ENCODE results near the gene UPF1. TPM values are rescaled to one million over a fixed set of nuclear protein-coding genes. Genes with fewer than 3 reads are reported as not detected.

The UPF1 gene
- polyA plus RNA-seq, 1 of the 3 experiments (the other 2 are of a cell fraction), result 33.3 TPM

GRCh38 chr19:18784786-18785120 is 47.0 kb upstream of the UPF1 start (continued):
- no peak for TF ChIP-seq CTCF (IDR thresholded peaks at IDR 0.05)
- no peak for TF ChIP-seq TEAD4 (IDR thresholded peaks at IDR 0.05; ENCODE audit: borderline replicate concordance, insufficient read depth)
- no peak for TF ChIP-seq EP300 (IDR thresholded peaks at IDR 0.05; ENCODE audit: borderline replicate concordance in 1 of 2, low read depth in 1 of 2, low read length in 1 of 2)
- TF ChIP-seq SMC3 (IDR thresholded peaks at IDR 0.05; ENCODE audit: low read depth, low read length), result no peak
- no peak for TF ChIP-seq NRF1 (IDR thresholded peaks at IDR 0.05; ENCODE audit: low read depth, low read length)
- TF ChIP-seq TCF12 (IDR thresholded peaks at IDR 0.05), result no peak
- no peak for TF ChIP-seq RAD21 (IDR thresholded peaks at IDR 0.05; ENCODE audit: low read length)
- TF ChIP-seq RCOR1 (IDR thresholded peaks at IDR 0.05; ENCODE audit: low read length), result no peak
- TF ChIP-seq RXRA (IDR thresholded peaks at IDR 0.05; ENCODE audit: borderline replicate concordance, low read depth), result no peak

GRCh38 chr19:18785179-18786124 is 46.3 kb upstream of the UPF1 start:
- no peaks in the 10 kb centered on the region for H3K9me3 ChIP-seq
- no peaks in the 10 kb centered on the region for H3K36me3 ChIP-seq (replicated peaks in 1 of 2; ENCODE audit: control insufficient read depth in 1 of 2, insufficient read depth in 2 of 2, low read length in 1 of 2)
- H3K27ac ChIP-seq (ENCODE audit: low read depth in 2 of 2, low read length in 1 of 2), result no peak overlapping the region; a peak in 1 of 4 replicates
- no peaks in the 10 kb centered on the region for H3K9me2 ChIP-seq
- no peak overlapping the region for H2AFZ ChIP-seq (ENCODE audit: low read depth)
- no peak for TF ChIP-seq NFIC (IDR thresholded peaks at IDR 0.05; ENCODE audit: borderline replicate concordance)
- TF ChIP-seq YY1 (IDR thresholded peaks at IDR 0.05; ENCODE audit: low read depth), result no peak
- no peak for TF ChIP-seq SIN3A (IDR thresholded peaks at IDR 0.05; ENCODE audit: borderline replicate concordance, low read depth, low read length)
- TF ChIP-seq REST (IDR thresholded peaks at IDR 0.05; ENCODE audit: low read depth, low read length), result no peak
- no peak for TF ChIP-seq ZBTB33 (IDR thresholded peaks at IDR 0.05; ENCODE audit: borderline replicate concordance, low read depth)
- no peak for TF ChIP-seq ELF1 (IDR thresholded peaks at IDR 0.05)
- TF ChIP-seq TEAD4 (IDR thresholded peaks at IDR 0.05; ENCODE audit: borderline replicate concordance, insufficient read depth), result no peak
- TF ChIP-seq GABPA (IDR thresholded peaks at IDR 0.05; ENCODE audit: low read depth), result no peak
- TF ChIP-seq TAF1 (IDR thresholded peaks at IDR 0.05; ENCODE audit: borderline replicate concordance, low read depth, low read length), result no peak
- no peak for TF ChIP-seq RFX5 (IDR thresholded peaks at IDR 0.05; ENCODE audit: low read length)
- TF ChIP-seq SMC3 (IDR thresholded peaks at IDR 0.05; ENCODE audit: low read depth, low read length), result no peak
- peaks cover 37% of the 10 kb centered on the region for H3K27me3 ChIP-seq (ENCODE audit: insufficient read depth)
- no peaks in the 10 kb centered on the region for H4K20me1 ChIP-seq (ENCODE audit: insufficient read depth)
- CTCF ChIA-PET, result interaction anchor here (1.0 to 2.2 kb wide), 6 partner anchors 14 to 324 kb away, joined by 3 to 14 read pairs (median 3); no protein-coding TSS in a partner anchor
- no peaks in the 10 kb centered on the region for H3K79me2 ChIP-seq (ENCODE audit: insufficient read depth)
- H3F3A ChIP-seq (replicated peaks; ENCODE audit: insufficient read depth), result peaks cover 9% of the 10 kb centered on the region
- H3K9ac ChIP-seq, result no peak overlapping the region
- WGBS (ENCODE audit: low lambda C conversion rate), result 8% methylated on average over 33 of the region's 65 CpGs
- POLR2A ChIA-PET, result no interaction called here
- peak; percentile 100 for DNase-seq
- 0 out of 2 replicates have a peak overlapping the region, but pooled peaks have one; percentile 56 for H3K4me2 ChIP-seq
- H3K4me3 ChIP-seq (ENCODE audit: low read depth in 2 of 2, low read length in 1 of 2), result peak overlapping the region; percentile 12 to 35; a peak in 2 of 4 replicates
- H3K4me1 ChIP-seq (ENCODE audit: control insufficient read depth in 1 of 2, insufficient read depth in 2 of 2, low read depth in 1 of 2, low read length in 1 of 2), result peaks cover 0 to 20% of the 10 kb centered on the region in 2 experiments; a peak in 1 of 4 replicates

Data from SK-N-SH (cell line).